GM18507 (cell line): ENCODE measurements around the gene EPS8L3.

ENCODE experiments used
- DNase-seq: peaks from one replicate; pipeline ENCODE4 v3.0.0; 2011; ENCODE audit warnings: low read depth; ENCODE audit not compliant: insufficient read length; ENCODE audit errors: extremely low spot score
- FAIRE-seq: peaks from 2 replicates; lab custom pipeline; 2011; peaks lifted over from hg19 to GRCh38; lab: Jason Lieb, UNC

The EPS8L3 gene

GRCh38 chr1:109782514-109782913, 18.8 kb upstream of the EPS8L3 start:
- DNase-seq, result no peak
- FAIRE-seq, result no peak

GRCh38 chr1:109781806-109782205, 18.1 kb upstream of the EPS8L3 start:
- no peak for DNase-seq
- FAIRE-seq, result no peak

- FAIRE-seq (no peak), DNase-seq (no peak)
Measured at GRCh38 chr1:109780982-109781381, 17.3 kb upstream of the EPS8L3 start.

GRCh38 chr1:109777980-109778625, 14.4 kb upstream of the EPS8L3 start:
- no peak for FAIRE-seq

GRCh38 chr1:109777436-109777835, 13.7 kb upstream of the EPS8L3 start:
- DNase-seq, result no peak

More at GRCh38 chr1:109777980-109778625, 14.4 kb upstream of the EPS8L3 start:
- DNase-seq, result no peak

GRCh38 chr1:109776911-109777310, 13.2 kb upstream of the EPS8L3 start:
- peak; percentile 73 for FAIRE-seq

More at GRCh38 chr1:109777436-109777835, 13.7 kb upstream of the EPS8L3 start:
- no peak for FAIRE-seq

GRCh38 chr1:109776206-109776835, 12.6 kb upstream of the EPS8L3 start:
- no peak for DNase-seq
- FAIRE-seq, result no peak

More at GRCh38 chr1:109776911-109777310, 13.2 kb upstream of the EPS8L3 start:
- peak; percentile 70 for DNase-seq

GRCh38 chr1:109775398-109775797, 11.7 kb upstream of the EPS8L3 start:
- FAIRE-seq, result no peak
- DNase-seq, result no peak

- DNase-seq (no peak), FAIRE-seq (no peak)
Measured at GRCh38 chr1:109773900-109774485, 10.3 kb upstream of the EPS8L3 start.

GRCh38 chr1:109773203-109773899, 9.6 kb upstream of the EPS8L3 start:
- peak; percentile 63 for DNase-seq
- peak; percentile 77 for FAIRE-seq

GRCh38 chr1:109772658-109773202, 9.0 kb upstream of the EPS8L3 start:
- DNase-seq (no peak), FAIRE-seq (no peak)

GRCh38 chr1:109771712-109772657, 8.3 kb upstream of the EPS8L3 start:
- DNase-seq, result no peak
- no peak for FAIRE-seq

GRCh38 chr1:109770331-109771095, 6.8 kb upstream of the EPS8L3 start:
- FAIRE-seq (no peak), DNase-seq (no peak)

- no peak for FAIRE-seq
- DNase-seq, result no peak
Measured at GRCh38 chr1:109769330-109770078, 5.8 kb upstream of the EPS8L3 start.

- DNase-seq (no peak), FAIRE-seq (no peak)
Measured at GRCh38 chr1:109768820-109769219, 5.1 kb upstream of the EPS8L3 start.

GRCh38 chr1:109768335-109768650, 4.6 kb upstream of the EPS8L3 start:
- no peak for DNase-seq
- no peak for FAIRE-seq

GRCh38 chr1:109767637-109768334, 4.1 kb upstream of the EPS8L3 start:
- DNase-seq (no peak), FAIRE-seq (no peak)
